Endothelial cell (in vitro differentiated cells): ENCODE results near the gene USF2. TPM values are rescaled to one million over a fixed set of nuclear protein-coding genes. Genes with fewer than 3 reads are reported as not detected.

Source experiments
- DNase-seq: peaks from one replicate; pipeline ENCODE4 v3.0.0; 2021; ENCODE audit warnings: low spot score
- H3K27ac Mint-ChIP-seq: one replicate; pipeline ENCODE4 v1.8.0; 2021; ENCODE audit warnings: mixed read lengths, inconsistent platforms; ENCODE audit not compliant: unreplicated experiment
- H3K27me3 Mint-ChIP-seq: one replicate; pipeline ENCODE4 v1.8.0; 2021; ENCODE audit warnings: mild to moderate bottlenecking, moderate library complexity, mixed read lengths, inconsistent platforms; ENCODE audit not compliant: unreplicated experiment
- H3K36me3 Mint-ChIP-seq: one replicate; pipeline ENCODE4 v1.8.0; 2021; ENCODE audit warnings: mild to moderate bottlenecking, low read depth, mixed read lengths, inconsistent platforms; ENCODE audit not compliant: unreplicated experiment
- H3K4me1 Mint-ChIP-seq: one replicate; pipeline ENCODE4 v1.8.0; 2021; ENCODE audit warnings: mild to moderate bottlenecking, mixed read lengths, inconsistent platforms; ENCODE audit not compliant: unreplicated experiment
- H3K4me3 Mint-ChIP-seq: one replicate; pipeline ENCODE4 v1.8.0; 2021; ENCODE audit warnings: mild to moderate bottlenecking, mixed read lengths, inconsistent platforms; ENCODE audit not compliant: unreplicated experiment
- H3K9me3 Mint-ChIP-seq: one replicate; pipeline ENCODE4 v1.8.0; 2021; ENCODE audit warnings: mixed read lengths, inconsistent platforms; ENCODE audit not compliant: unreplicated experiment
- total RNA-seq: library from RNA; stranded (reverse); fragmentation: NEBNext Ultra II Directional; extraction: Animal tissue kit (Norgen Biotek cat#: 25700); gene quantifications from one replicate; pipeline ENCODE4 v1.2.1, GENCODE V29; 2021; ENCODE audit not compliant: unreplicated experiment
- TF ChIP-seq, protein P1 (sequence below): fragments of 200-600 bp; sonication (generic); IDR thresholded peaks from one replicate; pipeline ENCODE4 v1.5.0; 2021; ENCODE audit warnings: antibody characterized with exemption; ENCODE audit not compliant: unreplicated experiment

Gene USF2
- total RNA-seq, 1 donor from 2014 or later, result 92.2 TPM

DNA sequence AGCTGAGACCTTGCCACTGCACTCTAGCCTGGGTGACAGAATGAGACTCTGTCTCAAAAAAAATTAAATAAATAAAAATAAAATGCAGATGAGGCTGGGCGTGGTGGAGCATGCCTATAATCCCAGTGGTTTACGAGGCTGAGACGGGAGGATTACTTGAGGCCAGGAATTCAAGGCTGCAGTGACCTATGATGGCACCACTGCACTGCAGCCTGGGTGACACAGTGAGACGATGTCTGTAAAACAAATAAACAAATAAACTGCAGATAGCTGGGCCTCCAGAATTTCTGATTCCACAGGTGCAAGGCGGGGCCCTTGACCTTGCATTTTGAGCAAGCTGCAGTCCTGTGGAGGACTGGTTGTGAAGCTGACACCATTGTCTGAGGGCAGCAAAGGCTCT lies 20.1 kb downstream of the USF2 start:
- Mint-ChIP-seq H3K4me3 (no peak overlapping the region), H3K36me3 (no peaks in the 10 kb centered on the region), H3K27me3 (peaks cover 3% of the 10 kb centered on the region), H3K9me3 (no peaks in the 10 kb centered on the region), H3K27ac (no peak overlapping the region), H3K4me1 (no peaks in the 10 kb centered on the region)
- TF ChIP-seq, protein P1, sequence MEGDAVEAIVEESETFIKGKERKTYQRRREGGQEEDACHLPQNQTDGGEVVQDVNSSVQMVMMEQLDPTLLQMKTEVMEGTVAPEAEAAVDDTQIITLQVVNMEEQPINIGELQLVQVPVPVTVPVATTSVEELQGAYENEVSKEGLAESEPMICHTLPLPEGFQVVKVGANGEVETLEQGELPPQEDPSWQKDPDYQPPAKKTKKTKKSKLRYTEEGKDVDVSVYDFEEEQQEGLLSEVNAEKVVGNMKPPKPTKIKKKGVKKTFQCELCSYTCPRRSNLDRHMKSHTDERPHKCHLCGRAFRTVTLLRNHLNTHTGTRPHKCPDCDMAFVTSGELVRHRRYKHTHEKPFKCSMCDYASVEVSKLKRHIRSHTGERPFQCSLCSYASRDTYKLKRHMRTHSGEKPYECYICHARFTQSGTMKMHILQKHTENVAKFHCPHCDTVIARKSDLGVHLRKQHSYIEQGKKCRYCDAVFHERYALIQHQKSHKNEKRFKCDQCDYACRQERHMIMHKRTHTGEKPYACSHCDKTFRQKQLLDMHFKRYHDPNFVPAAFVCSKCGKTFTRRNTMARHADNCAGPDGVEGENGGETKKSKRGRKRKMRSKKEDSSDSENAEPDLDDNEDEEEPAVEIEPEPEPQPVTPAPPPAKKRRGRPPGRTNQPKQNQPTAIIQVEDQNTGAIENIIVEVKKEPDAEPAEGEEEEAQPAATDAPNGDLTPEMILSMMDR, result no peak
- DNase-seq, result no peak

- Mint-ChIP-seq H3K27me3 (peaks cover 3% of the 10 kb centered on the region), H3K4me3 (no peak overlapping the region), H3K4me1 (no peaks in the 10 kb centered on the region), H3K9me3 (no peaks in the 10 kb centered on the region), H3K27ac (no peak overlapping the region), H3K36me3 (no peaks in the 10 kb centered on the region)
- no peak for DNase-seq
- TF ChIP-seq, protein P1, result no peak
Observed at GRCh38 chr19:35290381-35291127, 21.8 kb downstream of the USF2 start.

- Mint-ChIP-seq H3K9me3 (no peaks in the 10 kb centered on the region), H3K4me1 (no peaks in the 10 kb centered on the region), H3K27ac (no peak overlapping the region), H3K36me3 (no peaks in the 10 kb centered on the region), H3K4me3 (no peak overlapping the region), H3K27me3 (peaks cover 3% of the 10 kb centered on the region)
- TF ChIP-seq, protein P1, result no peak
- DNase-seq, result no peak
Observed at GRCh38 chr19:35291259-35291658, 22.5 kb downstream of the USF2 start.

- no peak for DNase-seq
- no peak within 1 kb of the TSS for H3K27ac Mint-ChIP-seq
Observed at GRCh38 chr19:35291916-35292315, 23.2 kb downstream of the USF2 start, which contains the start of gene MAG. Gene MAG, plus strand, starts transcription at chr19:35292161. Its CDS starts 3,248 bp downstream, at chr19:35295409.

More at GRCh38 chr19:35291916-35292315, 23.2 kb downstream of the USF2 start, which contains the start of gene MAG:
- Mint-ChIP-seq H3K9me3 (no peaks in the 10 kb centered on the region), H3K27me3 (peaks cover 3% of the 10 kb centered on the region), H3K4me3 (no peak within 1 kb of the TSS), H3K36me3 (no peaks in the 10 kb centered on the region), H3K4me1 (no peaks in the 10 kb centered on the region)
- TF ChIP-seq, protein P1, result no peak
